ENCODE results near the gene ERCC3.
"Not testable (repeated sequence)": the region's sequence is repeated elsewhere in the genome, so short reads cannot be mapped to it uniquely, and the experiment has no call there.

ERCC3 gene

GRCh38 chr2:127219171-127220070 lies 74.5 kb downstream of the ERCC3 start:
- H3K4me3 ChIP-seq (ENCODE audit: low read depth, low read length), result peak overlapping the region; percentile 64
- POLR2A ChIA-PET, result interaction anchor here (0.7 kb wide), 1 partner anchor 46 kb away, joined by 4 read pairs; no protein-coding TSS in a partner anchor

GRCh38 chr2:127218812-127219170 lies 75.2 kb downstream of the ERCC3 start:
- H3K4me3 ChIP-seq (ENCODE audit: low read depth, low read length), result peak overlapping the region; percentile 64
- no peak for TF ChIP-seq CTCF (IDR thresholded peaks at IDR 0.05; ENCODE audit: insufficient read depth, low read length, missing control alignments)
- CTCF ChIA-PET, result interaction anchor here (0.9 kb wide), 1 partner anchor 21 kb away, joined by 3 read pairs; no protein-coding TSS in a partner anchor
- POLR2A ChIA-PET, result interaction anchor here (0.7 kb wide), 1 partner anchor 46 kb away, joined by 4 read pairs; no protein-coding TSS in a partner anchor
- DNase-seq (ENCODE audit: low read depth, low spot score), result no peak

More at GRCh38 chr2:127219171-127220070, 74.5 kb downstream of the ERCC3 start:
- TF ChIP-seq CTCF (IDR thresholded peaks at IDR 0.05; ENCODE audit: insufficient read depth, low read length, missing control alignments), result no peak
- no peak for DNase-seq (ENCODE audit: low read depth, low spot score)
- CTCF ChIA-PET, result interaction anchor here (0.9 kb wide), 1 partner anchor 22 kb away, joined by 3 read pairs; no protein-coding TSS in a partner anchor

GRCh38 chr2:127217470-127218325 lies 76.2 kb downstream of the ERCC3 start:
- POLR2A ChIA-PET, result no interaction called here
- no peak overlapping the region for H3K4me3 ChIP-seq (ENCODE audit: low read depth, low read length)
- CTCF ChIA-PET, result interaction anchor here (1.1 to 2.2 kb wide), 3 partner anchors 19 to 44 kb away, joined by 3 to 7 read pairs (median 3); no protein-coding TSS in a partner anchor
- no peak for DNase-seq (ENCODE audit: low read depth, low spot score)
- no peak for TF ChIP-seq CTCF (IDR thresholded peaks at IDR 0.05; ENCODE audit: insufficient read depth, low read length, missing control alignments)

- CTCF ChIA-PET, result interaction anchor here (1.0 to 2.2 kb wide), 4 partner anchors 17 to 43 kb away, joined by 3 to 7 read pairs (median 4); no protein-coding TSS in a partner anchor
Measured at GRCh38 chr2:127216593-127216992, 77.4 kb downstream of the ERCC3 start.

GRCh38 chr2:127216095-127216494 lies 77.8 kb downstream of the ERCC3 start:
- CTCF ChIA-PET, result interaction anchor here (1.0 to 2.2 kb wide), 2 partner anchors 16 to 19 kb away, joined by 5 to 7 read pairs; no protein-coding TSS in a partner anchor
- DNase-seq (ENCODE audit: low read depth, low spot score), result no peak
- TF ChIP-seq CTCF (IDR thresholded peaks at IDR 0.05; ENCODE audit: insufficient read depth, low read length, missing control alignments), result no peak
- H3K4me3 ChIP-seq (ENCODE audit: low read depth, low read length), result no peak overlapping the region
- POLR2A ChIA-PET, result no interaction called here

More at GRCh38 chr2:127216593-127216992, 77.4 kb downstream of the ERCC3 start:
- TF ChIP-seq CTCF (IDR thresholded peaks at IDR 0.05; ENCODE audit: insufficient read depth, low read length, missing control alignments), result no peak
- H3K4me3 ChIP-seq (ENCODE audit: low read depth, low read length), result no peak overlapping the region
- POLR2A ChIA-PET, result no interaction called here
- no peak for DNase-seq (ENCODE audit: low read depth, low spot score)

- H3K4me3 ChIP-seq (ENCODE audit: low read depth, low read length); DNase-seq (ENCODE audit: low read depth, low spot score); CTCF ChIA-PET; POLR2A ChIA-PET: not testable (repeated sequence)
Measured at GRCh38 chr2:127214201-127214600, 79.7 kb downstream of the ERCC3 start.

Measured in AG04449 (cell line).